ENCODE results near the gene C14orf132. TPM values are rescaled to one million over a fixed set of nuclear protein-coding genes. Genes with fewer than 3 reads are reported as not detected.

The C14orf132 gene
- polyA plus RNA-seq, 3 donors, result not detected

GRCh38 chr14:96055753-96056508, 16.8 kb downstream of the C14orf132 start:
- Histone ChIP-seq H2AFZ (ENCODE audit: insufficient read depth, low read depth, low read length, poor library complexity, severe bottlenecking) (no peak overlapping the region), H3K9ac (ENCODE audit: insufficient read depth, low read length, poor library complexity, severe bottlenecking) (no peak overlapping the region), H3K79me2 (ENCODE audit: insufficient read depth, low read length) (no peaks in the 10 kb centered on the region), H3K9me3 (replicated peaks in 1 of 2; ENCODE audit: control insufficient read depth in 1 of 2, insufficient read depth in 1 of 2, low read length in 2 of 2) (no peaks in the 10 kb centered on the region), H3K27ac (ENCODE audit: low read depth in 1 of 2, low read length in 2 of 2) (no peak overlapping the region), H3K27me3 (ENCODE audit: control insufficient read depth in 2 of 2, insufficient read depth in 2 of 2, low read length in 2 of 2) (no peaks in the 10 kb centered on the region), H4K20me1 (ENCODE audit: insufficient read depth, low read length) (no peaks in the 10 kb centered on the region), H3K36me3 (replicated peaks in 1 of 2; ENCODE audit: control insufficient read depth in 1 of 2, insufficient read depth in 2 of 2, low read length in 2 of 2) (no peaks in the 10 kb centered on the region), H3K4me1 (ENCODE audit: control insufficient read depth in 1 of 2, insufficient read depth in 2 of 2, low read length in 2 of 2) (no peaks in the 10 kb centered on the region), H3K4me2 (replicated peaks; ENCODE audit: extremely low read depth, low read length, poor library complexity, severe bottlenecking) (no peak overlapping the region), H3K4me3 (replicated peaks in 1 of 3; ENCODE audit: low read depth in 2 of 3, low read length in 3 of 3) (no peak overlapping the region)
- H3K36me3 Mint-ChIP-seq, result no peaks in the 10 kb centered on the region
- no peak overlapping the region for H3K27ac Mint-ChIP-seq
- peaks cover 2 to 13% (median 4%) of the 10 kb centered on the region in 3 donors for H3K27me3 Mint-ChIP-seq (ENCODE audit: low read depth in 3 of 3)
- WGBS (ENCODE audit: insufficient coverage), result 76% methylated on average over 6 of the region's 10 CpGs
- intact Hi-C loops (cut with micrococcal nuclease), result no loop called here
- TF ChIP-seq, protein P1, sequence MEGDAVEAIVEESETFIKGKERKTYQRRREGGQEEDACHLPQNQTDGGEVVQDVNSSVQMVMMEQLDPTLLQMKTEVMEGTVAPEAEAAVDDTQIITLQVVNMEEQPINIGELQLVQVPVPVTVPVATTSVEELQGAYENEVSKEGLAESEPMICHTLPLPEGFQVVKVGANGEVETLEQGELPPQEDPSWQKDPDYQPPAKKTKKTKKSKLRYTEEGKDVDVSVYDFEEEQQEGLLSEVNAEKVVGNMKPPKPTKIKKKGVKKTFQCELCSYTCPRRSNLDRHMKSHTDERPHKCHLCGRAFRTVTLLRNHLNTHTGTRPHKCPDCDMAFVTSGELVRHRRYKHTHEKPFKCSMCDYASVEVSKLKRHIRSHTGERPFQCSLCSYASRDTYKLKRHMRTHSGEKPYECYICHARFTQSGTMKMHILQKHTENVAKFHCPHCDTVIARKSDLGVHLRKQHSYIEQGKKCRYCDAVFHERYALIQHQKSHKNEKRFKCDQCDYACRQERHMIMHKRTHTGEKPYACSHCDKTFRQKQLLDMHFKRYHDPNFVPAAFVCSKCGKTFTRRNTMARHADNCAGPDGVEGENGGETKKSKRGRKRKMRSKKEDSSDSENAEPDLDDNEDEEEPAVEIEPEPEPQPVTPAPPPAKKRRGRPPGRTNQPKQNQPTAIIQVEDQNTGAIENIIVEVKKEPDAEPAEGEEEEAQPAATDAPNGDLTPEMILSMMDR (IDR thresholded peaks at IDR 0.05), result no peak
- DNase-seq, result no peak
- H3K9me3 Mint-ChIP-seq, result no peaks in the 10 kb centered on the region
- no peak overlapping the region for H3K4me3 Mint-ChIP-seq
- H3K4me1 Mint-ChIP-seq, result no peaks in the 10 kb centered on the region

DNA sequence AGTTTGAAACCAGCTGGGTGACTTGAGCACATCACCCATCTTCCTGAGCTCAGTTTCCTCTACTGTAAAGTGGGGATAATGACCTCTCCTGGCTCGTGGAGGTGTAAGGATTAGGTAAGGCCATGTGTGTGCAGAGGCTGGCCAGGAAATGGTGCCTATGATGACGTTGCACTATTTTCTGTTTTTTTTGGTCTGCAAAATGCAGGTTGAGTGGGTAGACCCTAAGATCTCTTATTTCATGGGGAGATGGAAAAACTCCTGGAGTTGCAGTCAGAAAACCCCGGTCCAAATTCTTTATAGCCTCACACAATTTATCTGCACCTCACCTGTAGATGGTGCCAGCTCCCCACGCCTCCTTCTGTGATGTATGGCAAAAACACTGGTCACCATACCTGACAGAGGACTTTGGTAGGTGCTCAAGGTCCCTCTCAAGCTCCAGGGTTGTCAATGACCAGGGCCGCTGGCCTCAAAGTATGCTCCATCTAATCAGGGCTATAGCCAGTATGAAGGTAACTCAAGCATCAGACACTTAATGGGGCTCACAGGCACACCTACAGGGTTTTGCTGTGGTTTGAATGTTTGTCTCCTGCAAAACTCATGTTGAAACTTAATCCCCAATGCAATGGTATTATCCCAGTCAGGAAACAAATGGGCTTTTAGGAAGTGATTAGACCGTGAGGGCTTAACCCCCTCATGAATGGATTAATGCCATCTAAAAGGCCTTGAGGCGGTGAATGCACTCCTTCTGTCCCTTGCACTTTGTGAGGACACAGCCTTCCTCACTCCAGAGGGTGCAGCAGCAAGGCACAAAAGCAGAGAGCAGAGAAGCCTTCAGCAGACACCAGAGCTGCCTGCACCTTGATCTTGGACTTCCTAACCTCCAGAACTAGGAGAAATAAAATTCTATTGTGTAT, 17.6 kb downstream of the C14orf132 start:
- no peak overlapping the region for H3K4me3 Mint-ChIP-seq
- no peak overlapping the region for H3K9ac ChIP-seq (ENCODE audit: insufficient read depth, low read length, poor library complexity, severe bottlenecking)
- WGBS (ENCODE audit: insufficient coverage), result 56% methylated on average over 6 of the region's 7 CpGs
- no peak overlapping the region for H2AFZ ChIP-seq (ENCODE audit: insufficient read depth, low read depth, low read length, poor library complexity, severe bottlenecking)
- H3K27ac ChIP-seq (ENCODE audit: low read depth in 1 of 2, low read length in 2 of 2), result no peak overlapping the region
- H3K4me2 ChIP-seq (replicated peaks; ENCODE audit: extremely low read depth, low read length, poor library complexity, severe bottlenecking), result no peak overlapping the region
- no peaks in the 10 kb centered on the region for H3K4me1 Mint-ChIP-seq
- no peaks in the 10 kb centered on the region for H3K36me3 Mint-ChIP-seq
- H3K27me3 ChIP-seq (ENCODE audit: control insufficient read depth in 2 of 2, insufficient read depth in 2 of 2, low read length in 2 of 2), result no peaks in the 10 kb centered on the region
- H3K27me3 Mint-ChIP-seq (ENCODE audit: low read depth in 3 of 3), result peaks cover 0 to 13% (median 4%) of the 10 kb centered on the region in 3 donors
- TF ChIP-seq, protein P1 (IDR thresholded peaks at IDR 0.05), result no peak
- H3K79me2 ChIP-seq (ENCODE audit: insufficient read depth, low read length), result no peaks in the 10 kb centered on the region
- H3K9me3 Mint-ChIP-seq, result no peaks in the 10 kb centered on the region
- H3K36me3 ChIP-seq (replicated peaks in 1 of 2; ENCODE audit: control insufficient read depth in 1 of 2, insufficient read depth in 2 of 2, low read length in 2 of 2), result no peaks in the 10 kb centered on the region
- no peaks in the 10 kb centered on the region for H3K4me1 ChIP-seq (ENCODE audit: control insufficient read depth in 1 of 2, insufficient read depth in 2 of 2, low read length in 2 of 2)
- H4K20me1 ChIP-seq (ENCODE audit: insufficient read depth, low read length), result no peaks in the 10 kb centered on the region
- H3K27ac Mint-ChIP-seq, result no peak overlapping the region
- intact Hi-C loops (cut with micrococcal nuclease), result no loop called here
- H3K4me3 ChIP-seq (replicated peaks in 1 of 3; ENCODE audit: low read depth in 2 of 3, low read length in 3 of 3), result no peak overlapping the region
- H3K9me3 ChIP-seq (replicated peaks in 1 of 2; ENCODE audit: control insufficient read depth in 1 of 2, insufficient read depth in 1 of 2, low read length in 2 of 2), result no peaks in the 10 kb centered on the region
- no peak for DNase-seq
